ENCODE results near the gene S100A10.

DNA sequence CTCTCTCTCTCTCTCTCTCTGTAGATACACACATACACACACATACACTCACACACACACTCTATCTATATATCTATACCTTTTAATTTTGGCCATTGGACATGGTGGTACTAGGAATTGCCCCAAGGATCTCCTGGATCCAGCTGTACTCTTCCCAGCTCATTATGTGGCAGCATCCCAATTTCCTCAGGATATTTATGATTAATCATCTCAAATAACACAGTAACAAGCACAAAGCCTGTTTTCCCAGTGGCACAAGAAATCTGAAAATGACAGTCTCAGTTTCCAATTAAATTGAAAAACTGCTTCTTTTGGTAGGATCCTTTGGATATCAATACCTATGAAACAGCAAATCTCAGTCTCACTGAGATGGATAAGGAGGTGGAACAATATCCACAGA, 27.6 kb downstream of the S100A10 start:
- TF ChIP-seq, protein P1, sequence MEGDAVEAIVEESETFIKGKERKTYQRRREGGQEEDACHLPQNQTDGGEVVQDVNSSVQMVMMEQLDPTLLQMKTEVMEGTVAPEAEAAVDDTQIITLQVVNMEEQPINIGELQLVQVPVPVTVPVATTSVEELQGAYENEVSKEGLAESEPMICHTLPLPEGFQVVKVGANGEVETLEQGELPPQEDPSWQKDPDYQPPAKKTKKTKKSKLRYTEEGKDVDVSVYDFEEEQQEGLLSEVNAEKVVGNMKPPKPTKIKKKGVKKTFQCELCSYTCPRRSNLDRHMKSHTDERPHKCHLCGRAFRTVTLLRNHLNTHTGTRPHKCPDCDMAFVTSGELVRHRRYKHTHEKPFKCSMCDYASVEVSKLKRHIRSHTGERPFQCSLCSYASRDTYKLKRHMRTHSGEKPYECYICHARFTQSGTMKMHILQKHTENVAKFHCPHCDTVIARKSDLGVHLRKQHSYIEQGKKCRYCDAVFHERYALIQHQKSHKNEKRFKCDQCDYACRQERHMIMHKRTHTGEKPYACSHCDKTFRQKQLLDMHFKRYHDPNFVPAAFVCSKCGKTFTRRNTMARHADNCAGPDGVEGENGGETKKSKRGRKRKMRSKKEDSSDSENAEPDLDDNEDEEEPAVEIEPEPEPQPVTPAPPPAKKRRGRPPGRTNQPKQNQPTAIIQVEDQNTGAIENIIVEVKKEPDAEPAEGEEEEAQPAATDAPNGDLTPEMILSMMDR (conservative IDR thresholded peaks at IDR 0.05; ENCODE audit: low read length): no peak
- no peak for TF ChIP-seq EZH2phosphoT487 (IDR thresholded peaks at IDR 0.05; ENCODE audit: borderline replicate concordance)
